Loucy (cell line): ENCODE data around the gene FFAR1.

Experiments
- H2AFZ ChIP-seq: fragments of 200-600 bp; sonication (generic); 2 replicates; pipeline ENCODE4 v1.6.0; 2016; ENCODE audit warnings: antibody characterized with exemption, mild to moderate bottlenecking, low read length, moderate library complexity
- H3F3A ChIP-seq: fragments of 200-600 bp; 2 replicates; pipeline ENCODE4 v1.6.0; 2016; ENCODE audit warnings: antibody characterized with exemption, low read depth, mild to moderate bottlenecking
- H3K27me3 ChIP-seq: fragments of 200-600 bp; sonication (generic); 2 replicates; pipeline ENCODE4 v1.6.1; 2014; ENCODE audit warnings: low read length, mild to moderate bottlenecking; ENCODE audit not compliant: insufficient read depth, poor library complexity, severe bottlenecking
- H3K36me3 ChIP-seq: fragments of 200-600 bp; sonication (generic); 2 replicates; pipeline ENCODE4 v1.6.1; 2016; ENCODE audit warnings: low read length; ENCODE audit not compliant: insufficient read depth
- H3K4me1 ChIP-seq: fragments of 200-600 bp; sonication (generic); 2 replicates; pipeline ENCODE4 v1.5.1; 2014; ENCODE audit warnings: low read length, mild to moderate bottlenecking; ENCODE audit not compliant: insufficient read depth, poor library complexity, severe bottlenecking
- H3K4me2 ChIP-seq: fragments of 200-600 bp; sonication (generic); 2 replicates; pipeline ENCODE4 v1.6.0; 2014; ENCODE audit warnings: antibody characterized with exemption, low read length, low read depth, mild to moderate bottlenecking; ENCODE audit not compliant: poor library complexity, severe bottlenecking
- H3K4me3 ChIP-seq: fragments of 200-600 bp; sonication (generic); 2 replicates; pipeline ENCODE4 v1.5.1; 2014; ENCODE audit warnings: low read length, mild to moderate bottlenecking, mixed read lengths; ENCODE audit not compliant: poor library complexity, severe bottlenecking
- H3K79me2 ChIP-seq: fragments of 200-600 bp; sonication (generic); 2 replicates; pipeline ENCODE4 v1.6.1; 2014; ENCODE audit warnings: low read length; ENCODE audit not compliant: insufficient read depth
- H3K9ac ChIP-seq: fragments of 200-600 bp; sonication (generic); 2 replicates; pipeline ENCODE4 v1.6.0; 2014; ENCODE audit warnings: mild to moderate bottlenecking, low read depth, low read length, moderate library complexity; ENCODE audit not compliant: poor library complexity, severe bottlenecking
- H3K9me2 ChIP-seq: fragments of 200-600 bp; sonication (generic); replicated peaks from 2 replicates; pipeline ENCODE4 v1.6.1; 2016; ENCODE audit warnings: low read depth, low read length, mixed read lengths
- H3K9me3 ChIP-seq: fragments of 200-600 bp; sonication (generic); 2 replicates; pipeline ENCODE4 v1.6.1; 2014; ENCODE audit warnings: mild to moderate bottlenecking, antibody characterized with exemption, low read length, low read depth; ENCODE audit not compliant: insufficient read depth
- H4K20me1 ChIP-seq: fragments of 200-600 bp; sonication (generic); 2 replicates; pipeline ENCODE4 v1.6.0; 2014; ENCODE audit warnings: antibody characterized with exemption, low read length, mild to moderate bottlenecking; ENCODE audit not compliant: insufficient read depth, poor library complexity, severe bottlenecking
- CTCF ChIP-seq: fragments of 200-600 bp; sonication (generic); conservative IDR thresholded peaks from 2 replicates; pipeline ENCODE4 v1.5.1; 2014; ENCODE audit warnings: mild to moderate bottlenecking, antibody characterized with exemption, low read length
- EZH2phosphoT487 ChIP-seq: fragments of 200-600 bp; IDR thresholded peaks from 2 replicates; pipeline ENCODE4 v1.6.1; 2018; ENCODE audit warnings: antibody characterized with exemption, mild to moderate bottlenecking, moderate library complexity, borderline replicate concordance

Gene FFAR1

GRCh38 chr19:35299523-35300338 lies 48.0 kb upstream of the FFAR1 start:
- Histone ChIP-seq H3K79me2 (no peaks in the 10 kb centered on the region), H3K9me2 (no peaks in the 10 kb centered on the region), H3K9ac (no peak overlapping the region), H4K20me1 (no peaks in the 10 kb centered on the region), H3F3A (no peaks in the 10 kb centered on the region), H3K36me3 (no peaks in the 10 kb centered on the region), H2AFZ (no peak overlapping the region), H3K4me3 (no peak overlapping the region), H3K27me3 (no peaks in the 10 kb centered on the region), H3K9me3 (no peaks in the 10 kb centered on the region), H3K4me1 (no peaks in the 10 kb centered on the region), H3K4me2 (no peak overlapping the region)
- TF ChIP-seq CTCF (no peak), EZH2phosphoT487 (no peak)

GRCh38 chr19:35300339-35300649 lies 47.4 kb upstream of the FFAR1 start:
- no peaks in the 10 kb centered on the region for H3K9me3 ChIP-seq
- no peaks in the 10 kb centered on the region for H3F3A ChIP-seq
- no peak overlapping the region for H3K4me3 ChIP-seq
- no peaks in the 10 kb centered on the region for H3K9me2 ChIP-seq
- H3K79me2 ChIP-seq, result no peaks in the 10 kb centered on the region
- no peaks in the 10 kb centered on the region for H4K20me1 ChIP-seq
- H3K9ac ChIP-seq, result no peak overlapping the region
- TF ChIP-seq CTCF (no peak), EZH2phosphoT487 (no peak)
- H3K4me1 ChIP-seq, result no peaks in the 10 kb centered on the region
- no peak overlapping the region for H3K4me2 ChIP-seq
- no peaks in the 10 kb centered on the region for H3K27me3 ChIP-seq
- H3K36me3 ChIP-seq, result no peaks in the 10 kb centered on the region
- no peak overlapping the region for H2AFZ ChIP-seq

- no peak overlapping the region for H3K9ac ChIP-seq
- TF ChIP-seq CTCF (no peak), EZH2phosphoT487 (no peak)
- no peaks in the 10 kb centered on the region for H3K36me3 ChIP-seq
- H3K4me2 ChIP-seq, result no peak overlapping the region
- H4K20me1 ChIP-seq, result no peaks in the 10 kb centered on the region
- H3F3A ChIP-seq, result no peaks in the 10 kb centered on the region
- H3K9me2 ChIP-seq, result no peaks in the 10 kb centered on the region
- H3K27me3 ChIP-seq, result no peaks in the 10 kb centered on the region
- no peak overlapping the region for H2AFZ ChIP-seq
- no peak overlapping the region for H3K4me3 ChIP-seq
- H3K9me3 ChIP-seq, result no peaks in the 10 kb centered on the region
- no peaks in the 10 kb centered on the region for H3K79me2 ChIP-seq
- no peaks in the 10 kb centered on the region for H3K4me1 ChIP-seq
These were observed 45.7 kb upstream of the FFAR1 start for GRCh38 chr19:35301961-35302360.
